GM18951 (cell line): Measurements from ENCODE around the gene TSC22D4.

Experiments used
- POLR2A ChIP-seq: IDR thresholded peaks from 4 replicates; pipeline ENCODE4 v1.6.1; 2011; ENCODE audit warnings: mild to moderate bottlenecking; ENCODE audit not compliant: insufficient read length, insufficient read depth; ENCODE audit errors: extremely low read depth
- in situ Hi-C: fragments of 300-500 bp; cut with MboI; formaldehyde crosslinking; loops from one replicate; pipeline ENCODE4 v1.12.0; 2022; ENCODE audit warnings: low sequenced_read_pairs, mixed read lengths, inconsistent platforms; ENCODE audit not compliant: unreplicated experiment

The TSC22D4 gene

DNA sequence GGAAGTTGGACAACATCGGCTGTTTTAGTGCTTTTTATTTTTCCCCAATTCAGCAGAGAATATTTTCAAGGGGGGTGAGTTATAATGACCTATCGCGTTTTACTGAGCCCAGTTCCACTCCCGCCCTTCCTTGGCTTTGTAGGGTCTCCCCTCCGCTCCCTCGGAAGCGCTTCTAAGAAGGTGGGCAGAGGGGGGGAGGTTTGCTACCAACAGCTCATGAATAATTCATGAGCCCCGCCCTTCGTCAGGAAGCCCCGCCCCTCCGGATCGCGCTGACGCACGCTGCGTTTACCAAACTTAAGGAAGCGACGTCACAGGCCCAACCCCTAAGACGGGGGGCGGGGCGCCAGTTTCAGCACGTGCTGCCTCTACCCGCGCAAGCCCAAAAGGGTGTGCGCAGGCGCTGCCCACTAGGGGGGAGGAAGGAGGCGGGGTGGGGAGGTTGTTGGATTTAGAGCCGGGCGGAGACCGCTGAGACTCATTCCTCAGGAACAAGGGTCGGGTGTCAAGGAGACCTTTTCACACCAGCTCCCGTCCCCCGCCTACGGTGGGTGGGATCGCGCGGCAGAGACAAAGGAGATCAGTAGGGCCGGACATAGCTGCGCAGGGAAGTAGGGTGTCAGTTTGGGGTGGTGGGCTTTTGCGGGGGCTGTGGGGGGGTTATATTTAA lies 49.9 kb downstream of the TSC22D4 start:
- in situ Hi-C loops: no loop called here
- peak; percentile 91 for TF ChIP-seq POLR2A

GRCh38 chr7:100428199-100428966 lies 50.6 kb downstream of the TSC22D4 start, which contains the start of gene ZCWPW1:
Gene ZCWPW1 (minus strand): TSS chr7:100428703. CDS start chr7:100420649, 8,054 bp downstream.
- in situ Hi-C loops: no loop called here
- peak; percentile 100 for TF ChIP-seq POLR2A

DNA sequence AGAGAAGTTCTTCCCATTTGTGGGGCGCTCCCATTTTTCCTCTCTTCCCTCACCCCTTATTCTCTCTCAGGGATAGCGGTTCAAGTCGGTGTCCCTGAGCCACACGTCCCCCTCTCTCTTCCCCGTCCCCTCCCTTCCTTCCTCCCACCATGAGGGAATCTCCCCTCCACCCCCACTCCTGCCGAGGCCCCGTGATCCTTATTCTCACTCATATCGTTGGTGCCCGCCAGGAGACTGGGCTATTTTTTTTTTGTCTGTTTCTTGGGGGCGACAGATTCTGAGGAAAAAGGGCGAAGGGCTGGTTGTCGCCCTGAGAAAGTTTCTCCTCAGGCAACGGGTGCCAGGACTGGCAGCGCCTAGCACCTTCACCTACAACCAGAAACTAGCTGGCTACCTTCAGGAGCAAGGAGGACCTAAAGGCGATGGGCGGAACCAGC lies 51.2 kb downstream of the TSC22D4 start:
- TF ChIP-seq POLR2A: no peak
- in situ Hi-C loops: no loop called here

- no peak for TF ChIP-seq POLR2A
- in situ Hi-C loops: no loop called here
Measured at GRCh38 chr7:100426516-100426915, 52.5 kb downstream of the TSC22D4 start.

- no peak for TF ChIP-seq POLR2A
- in situ Hi-C loops: no loop called here
Measured at GRCh38 chr7:100425347-100425746, 53.7 kb downstream of the TSC22D4 start.

DNA sequence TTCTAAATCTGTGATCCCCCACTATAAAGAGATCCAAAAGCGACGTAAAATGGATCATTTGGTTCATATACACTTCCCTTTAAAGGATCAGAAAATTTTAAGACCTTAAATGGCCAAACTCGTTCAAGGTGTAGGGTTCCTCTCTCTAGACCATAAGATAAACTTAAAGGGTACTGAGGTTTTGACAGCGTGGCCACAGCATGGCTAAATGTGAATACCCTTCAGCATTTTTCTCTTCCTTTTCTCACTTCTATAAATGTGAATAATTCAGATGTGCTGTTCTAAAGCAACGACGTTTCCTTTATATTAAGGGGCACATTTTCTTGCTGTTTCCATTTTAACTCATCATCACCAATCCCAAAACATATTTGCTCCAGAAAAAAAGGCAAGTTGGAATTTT lies 55.7 kb downstream of the TSC22D4 start:
- in situ Hi-C loops: no loop called here
- no peak for TF ChIP-seq POLR2A

- TF ChIP-seq POLR2A: no peak
- in situ Hi-C loops: no loop called here
Measured at GRCh38 chr7:100419660-100420226, 59.3 kb downstream of the TSC22D4 start.

GRCh38 chr7:100418930-100419659 lies 59.9 kb downstream of the TSC22D4 start:
- in situ Hi-C loops: no loop called here
- TF ChIP-seq POLR2A: no peak
